Measurements from ENCODE around the gene INSR. TPM values are rescaled to one million over a fixed set of nuclear protein-coding genes. Genes with fewer than 3 reads are reported as not detected.

Gene INSR
- total RNA-seq, 1 experiment from 2014 or later, result 22.6 TPM

- no peak overlapping the region for H3K4me3 ChIP-seq (ENCODE audit: low read depth, low read length)
- no peak overlapping the region for H3K27ac Mint-ChIP-seq (ENCODE audit: unreplicated experiment)
- no peak for DNase-seq
- BruUV-seq (replicated peaks), result no TSS peak
- no peaks in the 10 kb centered on the region for H3K9me3 ChIP-seq
- intact Hi-C loops (cut with micrococcal nuclease; ENCODE audit: unreplicated experiment), result no loop called here
- no peaks in the 10 kb centered on the region; the same call in none of the 2 replicates for H3K36me3 ChIP-seq (ENCODE audit: control insufficient read depth, insufficient read depth, low read length)
- ChIA-PET CTCF (no interaction called here), POLR2A (no interaction called here)
- peaks cover 7% of the 10 kb centered on the region for H3K4me1 Mint-ChIP-seq (ENCODE audit: low read depth, unreplicated experiment)
- no peaks in the 10 kb centered on the region for H3K27me3 ChIP-seq (replicated peaks; ENCODE audit: control insufficient read depth, insufficient read depth, low read length)
- H3K4me1 ChIP-seq, result no peaks in the 10 kb centered on the region
- no peak for TF ChIP-seq CTCF (IDR thresholded peaks at IDR 0.05; ENCODE audit: insufficient read depth in 1 of 2, low read depth in 1 of 2, low read length in 1 of 2, severe bottlenecking in 1 of 2, unreplicated experiment in 1 of 2)
- H3K9me3 Mint-ChIP-seq (ENCODE audit: unreplicated experiment), result no peaks in the 10 kb centered on the region
- no peaks in the 10 kb centered on the region for H3K27me3 Mint-ChIP-seq (ENCODE audit: insufficient read depth, unreplicated experiment)
- no peak overlapping the region for H3K4me3 Mint-ChIP-seq (ENCODE audit: unreplicated experiment)
- no peaks in the 10 kb centered on the region for H3K36me3 Mint-ChIP-seq (ENCODE audit: insufficient read depth, unreplicated experiment)
Measured at GRCh38 chr19:7267792-7268704, 26.2 kb downstream of the INSR start.

GRCh38 chr19:7266832-7267231 is 27.4 kb downstream of the INSR start:
- POLR2A ChIA-PET, result no interaction called here
- no peaks in the 10 kb centered on the region for H3K27me3 Mint-ChIP-seq (ENCODE audit: insufficient read depth, unreplicated experiment)
- no TSS peak for BruUV-seq (replicated peaks)

GRCh38 chr19:7265963-7266362 is 28.3 kb downstream of the INSR start:
- no peak overlapping the region for H3K4me3 ChIP-seq (ENCODE audit: low read depth, low read length)
- H3K36me3 Mint-ChIP-seq (ENCODE audit: insufficient read depth, unreplicated experiment), result no peaks in the 10 kb centered on the region
- intact Hi-C loops (cut with micrococcal nuclease; ENCODE audit: unreplicated experiment), result no loop called here
- H3K4me1 ChIP-seq, result no peaks in the 10 kb centered on the region
- no peaks in the 10 kb centered on the region for H3K9me3 ChIP-seq
- no peak overlapping the region for H3K4me3 Mint-ChIP-seq (ENCODE audit: unreplicated experiment)
- POLR2A ChIA-PET, result no interaction called here
- TF ChIP-seq CTCF (IDR thresholded peaks at IDR 0.05; ENCODE audit: insufficient read depth in 1 of 2, low read depth in 1 of 2, low read length in 1 of 2, severe bottlenecking in 1 of 2, unreplicated experiment in 1 of 2), result no peak
- no TSS peak for BruUV-seq (replicated peaks)
- no peak overlapping the region for H3K27ac Mint-ChIP-seq (ENCODE audit: unreplicated experiment)
- no peak for DNase-seq
- no peaks in the 10 kb centered on the region for H3K27me3 ChIP-seq (replicated peaks; ENCODE audit: control insufficient read depth, insufficient read depth, low read length)
- no peaks in the 10 kb centered on the region for H3K9me3 Mint-ChIP-seq (ENCODE audit: unreplicated experiment)
- H3K4me1 Mint-ChIP-seq (ENCODE audit: low read depth, unreplicated experiment), result peaks cover 7% of the 10 kb centered on the region
- CTCF ChIA-PET, result no interaction called here
- H3K27me3 Mint-ChIP-seq (ENCODE audit: insufficient read depth, unreplicated experiment), result no peaks in the 10 kb centered on the region
- H3K36me3 ChIP-seq (ENCODE audit: control insufficient read depth, insufficient read depth, low read length), result no peaks in the 10 kb centered on the region; the same call in none of the 2 replicates

More at GRCh38 chr19:7266832-7267231, 27.4 kb downstream of the INSR start:
- no peak for DNase-seq
- no peaks in the 10 kb centered on the region for H3K27me3 ChIP-seq (replicated peaks; ENCODE audit: control insufficient read depth, insufficient read depth, low read length)
- no peak overlapping the region for H3K4me3 ChIP-seq (ENCODE audit: low read depth, low read length)
- no peak for TF ChIP-seq CTCF (IDR thresholded peaks at IDR 0.05; ENCODE audit: insufficient read depth in 1 of 2, low read depth in 1 of 2, low read length in 1 of 2, severe bottlenecking in 1 of 2, unreplicated experiment in 1 of 2)
- Mint-ChIP-seq H3K9me3 (ENCODE audit: unreplicated experiment) (no peaks in the 10 kb centered on the region), H3K4me1 (ENCODE audit: low read depth, unreplicated experiment) (peaks cover 7% of the 10 kb centered on the region), H3K36me3 (ENCODE audit: insufficient read depth, unreplicated experiment) (no peaks in the 10 kb centered on the region), H3K27ac (ENCODE audit: unreplicated experiment) (no peak overlapping the region), H3K4me3 (ENCODE audit: unreplicated experiment) (no peak overlapping the region)
- CTCF ChIA-PET, result no interaction called here
- no peaks in the 10 kb centered on the region for H3K4me1 ChIP-seq
- intact Hi-C loops (cut with micrococcal nuclease; ENCODE audit: unreplicated experiment), result no loop called here
- H3K9me3 ChIP-seq, result no peaks in the 10 kb centered on the region
- H3K36me3 ChIP-seq (ENCODE audit: control insufficient read depth, insufficient read depth, low read length), result no peaks in the 10 kb centered on the region; the same call in none of the 2 replicates

Measured in Caco-2 (cell line).